DMS79 treated with DMSO at 0.1 percent for 48 hours (cell line): ENCODE measurements around the gene NEU4.
"Not testable (repeated sequence)": the region's sequence is repeated elsewhere in the genome, so short reads cannot be mapped to it uniquely, and the experiment has no call there.

ENCODE experiments used
- DNase-seq: peaks from one replicate; lab custom pipeline; 2025; lab: John Stamatoyannopoulos, UW

The NEU4 gene

DNA sequence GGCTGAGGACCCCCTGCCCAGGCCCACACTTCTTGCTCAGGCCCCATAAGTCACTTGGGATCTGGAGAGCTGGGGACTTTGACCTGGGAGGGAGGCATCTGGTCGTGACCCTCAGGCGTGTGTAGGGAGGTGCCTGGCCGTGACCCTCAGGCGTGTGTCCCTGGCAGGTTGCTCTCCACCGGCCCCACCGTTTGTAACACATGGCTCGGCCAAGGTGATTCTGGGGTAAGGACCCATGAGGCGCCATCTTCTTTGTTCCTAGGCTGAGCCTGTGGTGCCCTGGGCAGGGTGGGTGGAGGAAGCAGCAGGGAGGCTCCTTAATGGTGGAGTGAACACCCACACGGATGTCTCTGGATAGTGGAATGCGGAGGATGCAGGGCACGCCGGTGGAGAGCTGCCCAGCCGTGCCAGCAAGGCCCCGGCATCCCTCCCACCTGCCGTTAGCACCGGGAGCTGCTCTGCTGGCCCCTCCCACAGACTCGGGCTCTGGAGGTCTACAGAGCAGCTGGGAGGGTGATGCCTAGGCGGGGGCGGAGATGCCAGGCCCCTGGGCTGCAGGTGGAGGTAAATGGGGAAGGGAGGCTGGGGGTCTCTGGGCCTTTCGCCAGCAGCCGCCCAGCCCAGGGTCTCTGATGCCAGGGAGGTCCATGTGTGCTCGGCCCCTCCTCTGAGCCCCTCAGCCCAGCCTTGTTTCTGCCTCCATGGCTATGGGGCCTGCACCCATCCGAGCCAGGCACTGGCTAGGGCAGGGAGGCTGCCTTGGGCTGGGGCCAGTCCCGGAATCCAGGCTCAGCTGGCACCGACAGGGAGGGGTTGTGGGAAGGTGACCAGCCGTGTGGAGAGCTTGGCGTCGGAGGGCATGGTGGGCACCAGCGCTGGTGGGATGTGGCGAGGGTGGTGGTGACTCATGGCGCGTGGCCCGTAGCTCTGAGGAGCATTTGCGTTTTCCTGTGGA, 33.5 kb upstream of the NEU4 start:
- no peak for DNase-seq

DNA sequence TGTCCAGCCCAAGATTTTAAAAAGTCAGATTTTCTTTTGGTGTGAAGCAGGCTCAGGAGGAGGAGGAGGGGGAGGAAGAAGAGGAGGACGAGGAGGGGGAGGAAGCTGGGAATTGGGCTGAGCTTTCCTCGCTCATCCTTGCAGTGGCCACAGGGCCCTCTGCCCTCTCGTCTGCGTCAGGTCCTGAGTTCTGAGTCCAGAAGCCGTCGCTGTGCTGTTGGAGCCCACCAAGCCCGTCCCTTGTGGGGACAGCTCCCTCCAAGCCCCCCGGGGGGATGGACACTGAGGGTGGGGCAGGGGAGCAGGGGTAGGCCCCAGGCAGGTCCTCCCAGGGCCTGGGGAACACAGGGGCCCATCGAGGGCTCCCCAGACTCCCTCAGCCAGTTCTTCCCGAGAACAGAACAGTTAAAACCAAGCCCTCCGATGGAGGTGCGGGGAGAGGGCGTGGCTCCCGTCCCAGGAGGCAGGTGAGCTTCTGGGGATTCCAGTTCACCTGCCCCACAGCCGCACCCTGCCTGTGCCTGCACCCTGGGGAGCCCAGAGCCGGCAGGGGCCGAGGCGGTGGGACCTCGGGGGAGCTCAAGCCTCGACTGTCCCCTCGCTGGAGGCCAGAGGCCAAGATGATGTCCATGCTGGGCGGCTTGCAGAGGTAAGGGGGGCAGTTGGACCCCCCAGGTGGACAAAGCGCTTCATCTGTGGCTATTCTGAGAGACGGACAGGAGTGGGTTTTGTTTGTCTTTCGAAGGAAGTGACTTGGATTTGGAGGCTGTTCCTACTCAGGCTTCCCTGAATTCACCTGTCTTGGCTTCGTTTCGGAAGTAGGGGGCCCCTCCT, 32.4 kb upstream of the NEU4 start, which contains the start of gene GAL3ST2:
Gene GAL3ST2 (plus strand): TSS at position 487 of the 834 bp plus-strand sequence. CDS start 134 bp downstream, at position 621.
- no peak for DNase-seq

DNA sequence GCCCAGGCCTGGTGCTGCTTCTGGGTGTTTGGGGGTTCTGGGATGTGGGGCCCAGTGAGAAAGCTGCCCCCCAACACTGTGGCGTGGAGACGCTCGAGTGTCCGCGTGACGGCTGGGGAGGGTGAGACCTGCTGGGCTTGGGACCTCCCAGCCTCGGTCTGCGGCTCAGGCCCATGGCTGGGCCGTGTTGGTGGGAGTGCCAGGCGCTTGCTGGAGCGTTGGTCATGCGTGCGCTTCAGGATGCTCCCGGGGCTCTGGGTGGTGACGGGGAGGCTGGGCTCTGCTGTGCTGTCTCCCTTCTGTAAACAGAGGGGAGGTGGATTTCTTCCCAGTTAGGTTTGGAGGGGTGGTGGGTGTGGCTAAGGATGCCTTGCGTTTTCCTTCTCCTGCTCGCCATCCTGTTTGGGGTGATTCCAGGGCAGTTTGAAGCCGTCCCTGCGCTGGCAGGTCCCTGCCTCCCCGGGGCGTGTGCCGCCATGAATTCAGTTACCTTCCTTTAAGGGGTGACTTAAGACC, 31.8 kb upstream of the NEU4 start:
- DNase-seq, result no peak

DNA sequence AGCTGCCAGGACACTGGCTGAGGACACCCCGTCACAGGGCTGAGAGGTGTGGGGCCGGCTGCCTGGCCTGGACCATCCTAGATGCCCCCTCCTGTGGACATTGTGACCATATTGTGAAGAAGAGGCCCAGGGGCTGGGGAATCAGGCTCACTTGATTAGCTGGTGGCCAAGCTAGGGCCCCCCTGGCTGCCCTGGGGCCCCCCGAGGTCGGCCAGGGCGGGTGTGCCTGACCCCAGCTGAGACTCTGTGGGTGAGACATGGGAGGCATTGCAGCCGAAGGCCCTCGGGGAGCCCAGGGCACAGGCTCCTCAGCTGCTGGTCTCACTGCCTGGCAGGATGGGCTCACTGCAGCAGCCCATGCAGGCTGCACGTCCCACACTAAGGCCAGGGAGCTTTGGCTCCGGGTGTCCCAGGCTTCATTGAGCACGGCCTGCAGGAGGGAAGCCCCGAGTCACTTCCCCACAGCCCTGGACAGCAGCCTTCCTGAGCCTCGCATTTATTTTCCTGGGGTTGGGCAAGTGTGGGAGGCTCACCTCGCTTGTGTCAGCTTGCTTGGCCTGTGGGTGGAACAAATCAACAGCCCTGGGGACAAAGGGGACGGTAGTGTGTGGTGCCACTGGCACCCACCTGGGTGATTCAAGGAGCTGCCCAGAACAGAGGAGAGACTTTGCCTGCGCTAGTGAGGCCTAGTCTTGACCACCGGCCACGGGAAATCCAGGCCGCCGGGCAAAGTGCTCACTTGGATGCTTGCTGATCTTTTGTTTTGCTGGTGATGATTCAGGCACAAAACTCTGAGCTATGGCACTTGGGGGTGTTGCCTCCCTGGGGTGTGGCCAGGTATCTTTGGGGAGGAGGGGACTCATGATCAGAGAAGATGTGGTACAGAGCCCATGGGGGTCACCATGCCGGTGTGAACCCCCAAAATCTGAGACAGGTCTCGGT, 31.0 kb upstream of the NEU4 start:
- no peak for DNase-seq

DNA sequence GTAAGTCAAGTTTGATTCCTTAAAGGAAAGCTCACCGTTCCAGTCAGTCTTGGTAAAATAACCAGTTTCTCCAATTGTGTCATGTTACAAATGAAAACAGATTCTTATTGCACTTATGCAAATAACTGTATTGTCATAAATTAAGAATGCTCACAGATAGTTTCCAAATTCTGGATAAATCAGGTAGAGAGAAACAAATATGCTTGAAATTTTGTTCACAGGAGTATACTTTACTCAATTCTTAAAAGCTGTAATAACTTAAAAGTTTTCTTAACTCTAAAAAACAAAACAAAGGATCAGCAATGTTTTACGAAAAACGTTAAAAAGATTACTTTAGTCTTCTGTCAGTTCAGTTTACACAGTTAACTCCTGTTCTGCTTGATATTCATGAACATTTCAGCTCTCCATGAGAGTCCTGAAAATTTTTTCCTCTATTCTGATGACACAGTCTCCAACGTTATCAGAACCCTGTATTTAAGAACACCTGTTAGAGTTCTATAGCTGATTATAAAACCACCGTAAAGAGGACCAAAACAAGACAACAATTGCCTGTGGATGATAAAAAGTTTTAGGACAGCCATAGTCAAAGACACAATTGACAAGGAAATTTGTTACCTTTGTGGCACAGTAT, 27.9 kb upstream of the NEU4 start:
- no peak for DNase-seq

DNA sequence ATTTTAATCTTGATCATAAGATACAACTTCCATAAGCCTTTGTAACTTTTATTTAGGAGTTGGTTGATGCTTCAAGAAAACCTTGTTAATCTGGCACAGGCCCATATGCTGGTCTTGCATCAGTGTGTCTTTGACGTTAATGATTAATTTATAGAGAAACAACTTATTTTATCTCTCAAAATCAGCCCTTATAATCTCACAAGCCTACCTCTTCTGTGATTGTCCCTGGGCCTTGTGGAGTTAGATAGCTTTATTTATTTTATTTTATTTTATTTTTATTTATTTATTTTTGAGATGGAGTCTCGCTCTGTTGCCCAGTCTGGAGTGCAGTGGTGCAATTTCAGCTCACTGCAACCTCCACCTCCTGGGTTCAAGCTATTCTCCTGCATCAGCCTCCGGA, 26.9 kb upstream of the NEU4 start:
- not testable (repeated sequence) for DNase-seq

DNA sequence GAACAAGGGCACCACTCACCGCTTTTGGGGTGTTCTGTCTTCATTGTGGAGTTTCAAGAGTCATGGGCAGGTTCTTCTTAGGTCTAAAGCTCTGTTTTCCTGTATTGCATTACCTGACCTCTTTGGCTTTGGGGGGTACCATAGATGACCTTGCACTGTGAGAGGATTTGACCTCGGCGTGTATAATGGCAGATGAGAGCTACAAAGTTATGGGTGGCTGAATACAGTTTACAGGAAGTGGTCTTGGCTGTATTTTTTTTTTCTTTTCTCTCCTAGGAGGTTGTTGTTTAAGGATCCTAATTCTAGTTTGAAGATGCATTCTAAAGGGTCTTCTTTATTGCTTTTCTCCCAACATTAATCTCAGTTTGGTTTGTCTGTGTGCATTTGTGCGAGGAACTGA, 20.9 kb upstream of the NEU4 start:
- no peak for DNase-seq

DNA sequence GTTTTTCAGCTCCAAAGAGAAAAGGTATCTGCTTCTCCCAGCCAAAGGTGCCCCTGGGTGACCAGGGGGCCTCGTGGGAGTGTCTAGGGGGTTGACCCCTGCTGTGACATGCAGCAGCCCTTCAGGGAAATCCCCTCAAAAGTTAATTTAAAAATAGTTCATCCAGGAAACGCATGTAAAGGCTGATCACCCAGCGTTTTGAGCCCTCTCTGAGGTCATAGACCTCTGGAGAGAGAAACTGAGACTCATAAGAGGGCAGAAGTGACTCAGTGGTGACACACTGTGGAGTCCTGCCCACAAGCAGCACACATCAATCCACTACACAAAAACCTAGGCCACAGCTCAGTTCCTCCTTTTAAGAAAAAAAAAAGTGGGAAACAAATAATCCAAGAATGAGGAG, 20.4 kb upstream of the NEU4 start:
- DNase-seq, result no peak

DNA sequence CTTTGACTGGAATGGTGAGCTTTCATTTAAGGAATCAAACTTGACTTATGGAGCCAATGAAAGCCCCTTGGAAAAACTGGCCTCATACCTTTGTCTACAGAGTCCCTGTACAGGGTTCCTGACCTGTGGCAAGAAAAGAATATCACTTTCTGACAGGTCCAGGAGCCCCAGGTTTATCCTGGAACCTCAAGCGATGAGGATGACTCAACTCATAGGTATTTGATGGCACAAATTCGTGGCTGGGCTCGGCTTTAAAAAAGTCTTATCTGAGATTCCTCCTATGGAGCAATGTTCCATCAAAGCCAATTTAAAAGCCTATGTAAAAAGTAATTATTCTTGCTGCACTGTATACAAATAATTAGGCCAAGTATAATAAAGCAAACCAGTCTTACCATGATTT, 17.6 kb upstream of the NEU4 start:
- not testable (repeated sequence) for DNase-seq

DNA sequence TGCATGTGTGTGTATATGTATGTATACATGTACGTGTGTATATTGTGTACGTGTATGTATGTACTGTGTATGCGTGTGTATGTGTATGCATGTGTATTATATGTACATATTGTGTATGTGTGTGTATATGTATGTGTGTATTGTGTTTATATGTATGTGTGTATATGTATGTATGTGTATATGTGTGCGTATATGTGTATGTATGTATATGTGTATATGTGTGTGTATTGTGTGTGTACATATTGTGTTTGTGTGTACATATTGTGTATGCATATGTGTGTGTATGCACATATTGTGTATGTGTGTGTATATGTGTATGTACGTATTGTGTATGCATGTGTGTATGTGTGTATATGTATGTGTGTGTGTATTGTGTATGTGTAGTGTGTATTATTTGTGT, 15.6 kb upstream of the NEU4 start:
- DNase-seq, result no peak

DNA sequence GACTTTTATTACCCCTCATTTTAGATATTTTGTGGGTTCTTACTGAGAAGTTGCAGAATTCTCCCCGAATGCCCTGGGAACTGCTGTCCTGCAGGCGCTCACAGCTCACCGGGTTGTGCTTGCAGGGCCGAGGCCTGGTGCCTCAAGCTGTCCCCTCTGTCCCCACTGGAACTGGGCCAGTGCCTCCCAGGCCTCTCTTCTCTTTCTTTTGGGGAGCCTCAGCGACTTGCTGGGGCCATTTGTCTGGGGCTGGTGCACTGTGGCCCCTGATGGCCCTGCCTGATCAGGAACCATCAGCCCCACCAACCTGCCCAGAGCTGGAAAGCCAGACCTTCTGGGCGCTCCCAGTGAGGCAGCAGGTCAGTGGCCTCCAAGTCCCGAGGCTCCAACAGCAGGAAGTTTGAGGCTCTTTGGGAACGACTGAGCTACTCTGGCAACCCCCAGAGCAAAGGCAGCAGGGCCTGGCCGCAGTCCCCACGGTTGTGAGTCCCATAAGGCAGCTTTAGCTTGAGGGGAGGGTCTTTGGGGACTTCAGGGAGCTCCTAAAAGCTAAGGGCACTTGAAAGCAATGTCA, 14.7 kb upstream of the NEU4 start:
- no peak for DNase-seq

DNA sequence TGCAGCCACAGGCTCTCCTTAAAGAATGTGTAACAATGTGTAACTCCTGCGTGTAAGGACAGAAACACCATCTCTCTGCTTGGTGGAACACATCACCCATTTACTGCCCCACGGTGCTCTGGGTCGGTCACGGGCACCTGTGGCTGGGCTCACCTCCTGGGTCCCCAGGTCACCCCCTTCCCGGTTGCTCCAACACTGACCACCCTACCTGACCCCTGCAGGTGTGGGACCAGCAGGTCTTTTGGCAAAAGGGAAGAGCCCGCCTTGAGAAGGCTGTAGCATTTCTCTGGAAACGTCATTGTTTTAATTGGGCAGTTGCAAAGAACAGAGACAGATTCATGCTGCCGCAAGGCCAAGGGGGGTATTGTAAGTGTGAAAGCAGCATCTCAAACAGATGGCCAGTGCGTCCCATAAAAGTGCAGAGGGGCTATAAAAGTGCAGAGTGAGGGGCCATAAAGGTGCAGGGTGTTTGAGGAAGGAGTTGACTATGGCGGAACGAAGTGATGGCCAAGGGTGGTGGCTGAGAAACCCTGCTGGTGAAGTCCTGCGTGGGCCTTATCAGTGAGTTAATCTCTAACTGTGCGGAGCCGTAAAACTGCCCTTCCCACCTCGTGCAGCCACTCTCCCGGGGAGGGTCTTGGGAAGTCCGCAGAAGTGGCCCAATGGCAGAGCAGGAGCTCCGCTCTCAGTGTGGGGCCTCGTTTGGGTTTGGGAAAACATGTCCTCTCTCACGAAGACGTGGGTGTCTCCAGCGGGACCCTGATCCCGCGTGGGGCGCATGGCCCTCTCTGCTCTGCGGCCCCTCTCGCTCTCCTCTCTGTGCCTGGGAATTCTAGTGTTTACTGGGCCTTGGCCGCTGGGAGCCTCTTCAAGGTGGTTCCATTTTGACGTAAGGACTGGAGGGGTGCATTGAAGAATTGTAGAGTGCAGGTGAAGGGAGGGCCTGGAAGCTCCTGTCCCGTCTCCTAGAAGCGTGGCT, 13.7 kb upstream of the NEU4 start:
- DNase-seq, result no peak

DNA sequence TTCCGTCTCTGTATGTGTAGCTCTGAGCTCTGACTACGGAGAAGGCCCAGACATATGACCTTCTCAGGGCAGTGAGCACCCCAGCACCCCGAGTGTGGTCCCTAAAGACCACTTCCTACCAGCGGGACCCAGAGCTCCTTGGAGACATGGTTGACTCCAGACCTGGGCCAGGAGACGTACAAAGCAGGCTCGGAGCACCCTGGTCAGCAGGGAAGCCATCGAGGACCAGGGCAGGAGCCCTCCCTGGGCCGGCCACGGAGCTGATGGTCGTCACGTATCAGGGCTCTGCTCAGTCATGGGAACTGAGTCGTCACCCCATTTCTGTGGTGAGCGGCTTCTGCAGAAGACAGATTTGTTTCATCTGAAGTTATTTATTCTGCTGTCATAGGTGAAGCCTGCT, 12.8 kb upstream of the NEU4 start:
- DNase-seq, result no peak

DNA sequence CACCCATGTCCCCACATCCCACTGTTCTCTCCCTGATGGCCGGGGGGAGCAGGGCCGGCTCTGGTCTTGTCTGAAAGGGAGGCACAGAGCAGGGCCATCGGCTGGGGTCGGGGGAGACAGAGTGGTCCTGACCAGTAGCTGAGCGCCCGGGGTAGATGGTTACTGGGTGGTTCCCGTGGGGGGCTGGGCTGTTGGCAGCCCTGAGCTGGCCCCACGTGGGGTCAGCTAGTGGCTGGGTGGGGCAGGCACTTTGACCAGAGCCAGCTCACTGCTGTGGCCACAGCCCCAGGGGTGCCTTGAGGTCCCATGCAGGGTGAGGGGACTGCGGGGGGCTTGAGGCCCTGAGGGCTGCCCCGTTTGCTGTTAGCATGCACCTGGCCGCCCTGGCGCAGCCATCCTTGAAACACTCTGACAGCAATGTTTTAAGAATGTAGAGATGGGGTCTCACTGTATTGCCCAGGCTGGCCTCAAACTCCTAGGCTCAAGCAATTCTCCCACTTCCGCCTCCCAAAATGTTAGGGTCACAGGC, 12.3 kb upstream of the NEU4 start:
- DNase-seq, result no peak

DNA sequence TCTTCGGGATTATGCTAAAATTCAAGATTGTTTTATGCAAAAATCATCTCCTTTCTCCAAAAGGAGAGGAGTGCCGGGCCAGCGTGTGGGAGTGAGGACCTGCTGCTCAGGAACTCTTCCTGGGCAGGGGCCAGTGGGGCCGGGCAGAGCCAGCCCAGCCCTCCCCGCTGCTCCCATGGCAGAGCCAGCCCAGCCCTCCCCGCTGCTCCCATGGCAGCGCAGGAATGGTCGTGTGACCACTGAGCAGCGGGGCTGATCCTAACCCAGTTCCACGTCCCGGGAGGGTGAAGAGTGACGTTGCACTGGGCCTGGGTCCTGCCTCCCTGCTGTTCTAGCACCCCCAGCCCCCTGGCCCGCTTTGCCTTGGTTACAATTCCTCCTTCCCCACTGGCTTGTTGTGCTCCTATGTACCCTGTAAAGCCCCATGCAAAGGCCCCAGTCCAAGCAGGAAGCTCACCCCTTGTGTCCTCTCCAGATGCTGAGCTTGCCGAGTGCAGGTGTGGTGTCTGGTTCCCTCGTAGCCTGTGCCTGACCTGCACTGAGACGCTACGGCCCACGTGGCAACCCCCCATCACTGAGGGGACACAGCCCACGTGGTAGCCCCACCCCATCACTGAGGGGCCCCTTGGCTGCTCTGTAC, 11.4 kb upstream of the NEU4 start:
- no peak for DNase-seq

DNA sequence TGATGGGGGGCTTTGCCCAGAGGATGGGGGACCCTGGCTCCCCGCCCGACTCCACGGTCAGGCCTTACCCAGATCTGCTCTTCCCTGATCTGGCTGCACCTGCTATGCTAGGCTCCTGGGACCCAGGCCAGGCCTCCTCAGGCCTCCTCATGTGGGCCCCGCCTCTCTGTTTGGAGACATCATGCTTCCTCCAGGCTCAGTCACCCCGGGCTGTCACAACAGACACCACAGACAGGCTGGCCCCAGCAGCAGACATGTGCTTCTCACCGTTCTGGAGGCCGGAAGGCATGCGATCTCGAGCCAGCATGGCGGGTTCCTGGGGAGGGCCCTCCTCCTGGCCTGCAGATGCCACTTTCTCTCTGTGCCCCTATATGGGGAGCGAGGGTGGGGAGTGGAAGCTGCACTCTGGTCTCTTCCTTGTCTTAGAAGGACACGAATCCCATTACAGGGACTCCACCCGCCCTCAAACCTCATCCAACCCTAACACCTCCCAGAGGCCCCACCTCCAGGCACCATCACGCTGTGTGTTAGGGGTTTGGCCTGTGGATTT, 10.8 kb upstream of the NEU4 start:
- DNase-seq, result peak; percentile 6

DNA sequence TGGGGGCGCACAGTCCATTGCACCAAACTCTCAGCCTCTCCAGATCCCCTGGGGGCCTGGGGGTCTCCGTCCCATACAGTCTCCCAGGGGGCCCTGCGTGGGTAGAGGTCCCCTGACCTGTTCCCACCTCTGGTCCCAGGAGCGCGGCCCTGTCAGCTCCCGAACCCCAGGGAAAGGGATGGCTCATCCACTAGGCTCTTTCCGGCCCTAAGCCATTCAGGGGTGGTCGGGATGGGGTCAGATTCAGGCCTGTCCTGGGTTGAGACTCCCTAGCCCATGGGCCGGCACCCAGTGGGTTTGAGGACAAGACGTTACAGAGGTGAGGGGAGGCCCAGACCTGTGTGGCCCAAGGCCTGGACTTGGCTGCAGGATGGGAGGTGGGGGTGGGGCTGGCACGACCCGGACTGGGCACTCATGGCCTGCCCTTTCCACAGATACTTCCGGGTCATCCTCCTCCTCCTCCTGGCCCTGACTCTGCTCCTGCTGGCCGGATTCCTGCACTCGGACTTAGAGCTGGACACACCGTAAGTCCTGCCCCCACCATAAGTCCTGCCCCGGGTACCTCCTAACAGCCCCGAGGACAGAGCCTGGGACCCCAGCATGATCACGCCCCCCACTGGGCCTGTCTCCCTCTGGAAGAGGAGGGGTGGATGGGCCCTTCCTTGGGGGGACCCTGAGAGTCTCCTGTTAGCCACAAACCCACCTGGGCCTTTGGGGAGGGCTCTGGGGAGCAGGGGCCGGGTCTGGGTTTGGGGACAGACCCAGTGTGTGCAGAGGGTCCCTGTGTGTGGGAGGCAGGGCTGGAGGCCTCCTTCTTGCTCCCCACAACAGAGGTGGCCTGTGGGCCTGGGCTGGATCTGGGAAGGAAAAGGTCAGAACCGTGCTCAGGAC, 10.1 kb upstream of the NEU4 start:
- DNase-seq, result no peak
